Eye (tissue), 1 donor: ENCODE measurements around the gene NKD1.
"Not testable (repeated sequence)": the region's sequence is repeated elsewhere in the genome, so short reads cannot be mapped to it uniquely, and the experiment has no call there.

Source experiments
- DNase-seq: peaks from one replicate; pipeline ENCODE4 v3.0.0-alpha.2; 2015

Gene NKD1, protein sequence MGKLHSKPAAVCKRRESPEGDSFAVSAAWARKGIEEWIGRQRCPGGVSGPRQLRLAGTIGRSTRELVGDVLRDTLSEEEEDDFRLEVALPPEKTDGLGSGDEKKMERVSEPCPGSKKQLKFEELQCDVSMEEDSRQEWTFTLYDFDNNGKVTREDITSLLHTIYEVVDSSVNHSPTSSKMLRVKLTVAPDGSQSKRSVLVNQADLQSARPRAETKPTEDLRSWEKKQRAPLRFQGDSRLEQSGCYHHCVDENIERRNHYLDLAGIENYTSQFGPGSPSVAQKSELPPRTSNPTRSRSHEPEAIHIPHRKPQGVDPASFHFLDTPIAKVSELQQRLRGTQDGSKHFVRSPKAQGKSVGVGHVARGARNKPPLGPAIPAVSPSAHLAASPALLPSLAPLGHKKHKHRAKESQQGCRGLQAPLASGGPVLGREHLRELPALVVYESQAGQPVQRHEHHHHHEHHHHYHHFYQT

DNA sequence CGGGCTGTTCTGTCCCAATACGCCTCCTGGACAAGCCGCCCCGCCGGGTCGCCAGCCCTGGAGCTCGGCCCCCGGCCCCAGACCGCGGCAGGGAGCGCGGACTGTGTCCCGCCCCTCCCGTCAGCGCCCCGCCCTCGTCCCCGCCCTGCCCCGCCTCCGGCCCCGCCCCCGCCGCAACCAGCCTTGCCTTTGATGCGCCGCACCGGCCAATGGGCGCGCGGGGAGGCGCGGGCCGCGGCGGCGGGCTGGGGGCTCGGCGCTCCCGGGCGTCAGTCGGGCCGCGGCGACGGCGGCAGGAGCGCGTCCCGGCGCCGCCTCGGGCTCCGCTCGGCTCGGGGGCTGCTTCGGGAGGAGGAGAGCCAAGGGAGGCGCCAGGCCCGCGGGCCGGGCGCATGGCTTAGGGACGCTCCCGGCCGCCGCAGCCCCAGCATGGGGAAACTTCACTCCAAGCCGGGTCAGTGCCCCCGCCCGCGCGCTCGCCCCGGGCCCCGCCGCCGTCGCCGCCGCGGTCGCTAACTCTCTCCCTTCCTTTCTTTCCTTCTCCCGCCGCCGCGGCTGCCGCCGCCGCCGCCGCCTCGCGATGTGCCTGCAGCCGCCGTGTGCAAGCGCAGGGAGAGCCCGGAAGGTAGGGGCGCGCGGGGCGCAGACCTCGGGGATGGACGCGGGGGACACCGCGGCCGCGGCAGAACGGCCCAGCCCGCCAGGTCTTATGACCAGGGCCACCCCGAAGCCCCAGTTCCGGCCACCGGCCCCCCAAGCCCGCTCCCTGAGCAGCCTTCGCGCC is at the start of gene NKD1:
Gene NKD1, plus strand, starts transcription at position 272 of the 784 bp plus-strand sequence. Its CDS starts 158 bp downstream, at position 430.
- DNase-seq = peak; percentile 89

- no peak for DNase-seq
Measured at GRCh38 chr16:50498431-50499155, 49.6 kb upstream of the NKD1 start.

GRCh38 chr16:50499254-50499653 is 48.9 kb upstream of the NKD1 start:
- DNase-seq = no peak

- DNase-seq = no peak
Measured at GRCh38 chr16:50500171-50500874, 47.9 kb upstream of the NKD1 start.

DNA sequence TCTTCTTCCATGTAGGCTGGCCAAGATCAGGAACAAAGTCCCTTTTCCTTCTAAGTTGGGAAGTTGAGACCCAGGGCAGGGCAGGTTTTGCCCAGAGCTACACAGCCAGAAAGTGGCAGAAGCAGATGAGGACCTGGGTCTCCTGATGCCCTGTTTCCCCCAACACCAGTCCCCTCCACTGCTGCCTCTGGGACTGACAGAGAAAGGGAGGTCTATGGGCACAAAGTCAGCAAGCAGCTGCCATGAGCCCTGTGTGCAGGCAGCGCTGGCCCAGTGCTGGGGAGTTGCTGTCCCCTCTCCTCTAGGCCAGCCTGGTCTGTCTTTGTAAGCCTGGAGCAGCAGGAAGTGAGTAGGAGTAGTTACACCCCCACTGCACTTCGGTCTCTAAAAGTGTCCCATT is 46.9 kb upstream of the NKD1 start:
- no peak for DNase-seq

GRCh38 chr16:50501986-50502615 is 46.1 kb upstream of the NKD1 start:
- DNase-seq = no peak

- no peak for DNase-seq
Measured at GRCh38 chr16:50502616-50503011, 45.6 kb upstream of the NKD1 start.

- DNase-seq = not testable (repeated sequence)
Measured at GRCh38 chr16:50503868-50504531, 44.2 kb upstream of the NKD1 start.

GRCh38 chr16:50505115-50505514 is 43.1 kb upstream of the NKD1 start:
- DNase-seq = no peak

GRCh38 chr16:50505714-50506542 is 42.3 kb upstream of the NKD1 start:
- DNase-seq = peak; percentile 82

DNA sequence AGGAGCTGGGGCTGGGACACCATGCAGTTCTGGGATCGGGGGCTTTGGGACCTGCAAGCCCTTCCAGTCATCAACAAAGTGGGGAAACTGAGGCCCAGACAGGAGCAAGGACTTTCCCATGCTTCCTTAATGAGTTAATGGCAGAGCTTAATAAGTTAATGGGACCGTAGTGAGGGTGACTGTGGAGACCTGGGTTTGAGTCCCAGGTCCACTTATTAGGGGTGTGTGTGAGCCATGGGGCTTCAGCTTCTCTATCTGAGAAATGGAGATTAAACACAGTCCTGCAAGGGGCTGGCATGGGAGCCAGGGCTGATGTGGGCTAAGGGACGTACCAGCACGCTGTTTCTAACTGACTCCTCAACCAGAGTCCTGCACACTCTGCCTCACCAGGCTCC is 41.7 kb upstream of the NKD1 start:
- no peak for DNase-seq

DNA sequence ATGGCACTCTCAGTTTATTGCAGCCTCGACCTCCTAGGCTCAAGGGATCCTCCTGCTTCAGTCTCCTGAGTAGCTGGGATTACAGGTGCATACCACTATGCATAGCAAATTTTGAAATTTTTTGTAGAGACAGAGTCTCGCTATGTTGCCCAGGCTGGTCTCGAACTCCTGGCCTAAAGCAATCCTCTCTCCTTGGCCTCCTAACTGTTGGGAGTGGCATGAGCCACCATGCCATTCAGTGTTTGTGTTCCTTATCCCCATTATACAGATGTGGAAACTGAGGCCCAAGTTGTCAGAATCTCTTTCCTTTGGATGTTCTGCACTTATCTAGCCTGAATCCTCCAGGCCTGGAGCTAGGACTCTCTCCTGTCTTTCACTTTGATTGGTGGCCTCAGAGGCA is 40.8 kb upstream of the NKD1 start:
- DNase-seq = no peak

GRCh38 chr16:50509521-50510341 is 38.5 kb upstream of the NKD1 start:
- peak; percentile 44 for DNase-seq

DNA sequence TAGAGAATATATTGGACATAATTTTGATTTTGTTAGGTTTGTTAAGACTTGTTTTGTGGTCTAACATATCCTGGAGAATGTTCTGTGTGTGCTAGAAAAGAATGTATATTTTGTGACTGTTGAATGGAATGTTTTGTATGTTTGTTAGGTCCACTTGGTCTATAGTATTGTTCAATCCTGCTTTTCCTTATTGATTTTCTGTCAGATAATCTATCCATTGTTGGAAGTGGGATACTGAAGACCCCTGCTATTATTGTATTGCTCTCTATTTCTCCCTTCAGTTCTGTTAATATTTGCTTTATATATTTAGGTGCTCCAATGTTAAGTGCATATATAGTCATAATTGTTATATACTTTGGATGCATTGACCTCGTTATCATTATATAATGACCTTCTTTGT is 33.0 kb upstream of the NKD1 start:
- no peak for DNase-seq

DNA sequence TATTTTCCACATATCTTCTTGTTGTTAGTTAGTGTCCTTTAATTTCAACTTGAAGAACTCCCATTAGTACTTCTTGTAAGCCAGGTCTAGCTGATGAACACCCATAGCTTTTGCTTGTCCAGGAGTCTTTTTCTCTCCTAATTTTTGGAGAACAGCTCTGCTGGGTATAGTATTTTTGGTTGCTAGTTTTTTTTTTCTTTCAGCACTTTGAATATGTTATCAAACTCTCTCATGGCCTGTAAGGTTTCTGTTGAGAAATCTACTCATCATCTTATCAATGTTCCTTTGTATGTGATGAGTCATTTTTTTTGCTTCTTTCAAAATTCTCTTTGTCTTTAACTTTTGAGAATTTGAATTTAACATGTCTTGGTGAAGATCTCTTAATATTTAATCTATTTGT is 31.8 kb upstream of the NKD1 start:
- no peak for DNase-seq

DNA sequence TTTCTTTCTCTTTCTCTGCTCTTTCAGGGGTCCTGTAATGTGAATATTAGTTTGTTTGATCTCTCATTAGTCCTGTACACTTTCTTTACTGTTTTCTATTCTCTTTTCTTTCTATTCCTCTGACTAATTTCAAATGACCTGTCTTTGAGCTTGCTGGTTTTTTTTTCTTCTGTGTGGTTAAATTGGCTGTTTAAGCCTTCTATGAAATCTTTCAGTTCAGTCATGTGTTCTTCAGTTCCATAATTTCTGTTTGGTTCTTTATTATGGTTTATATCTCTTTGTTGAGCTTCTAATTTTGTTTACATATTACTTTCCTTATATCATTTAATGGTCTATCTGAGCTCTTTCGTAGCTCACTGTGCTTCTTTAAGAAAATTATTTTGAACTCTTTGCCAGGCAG is 31.3 kb upstream of the NKD1 start:
- DNase-seq = no peak

- no peak for DNase-seq
Measured at GRCh38 chr16:50517450-50518252, 30.5 kb upstream of the NKD1 start.

GRCh38 chr16:50519001-50519400 is 29.2 kb upstream of the NKD1 start:
- no peak for DNase-seq

DNA sequence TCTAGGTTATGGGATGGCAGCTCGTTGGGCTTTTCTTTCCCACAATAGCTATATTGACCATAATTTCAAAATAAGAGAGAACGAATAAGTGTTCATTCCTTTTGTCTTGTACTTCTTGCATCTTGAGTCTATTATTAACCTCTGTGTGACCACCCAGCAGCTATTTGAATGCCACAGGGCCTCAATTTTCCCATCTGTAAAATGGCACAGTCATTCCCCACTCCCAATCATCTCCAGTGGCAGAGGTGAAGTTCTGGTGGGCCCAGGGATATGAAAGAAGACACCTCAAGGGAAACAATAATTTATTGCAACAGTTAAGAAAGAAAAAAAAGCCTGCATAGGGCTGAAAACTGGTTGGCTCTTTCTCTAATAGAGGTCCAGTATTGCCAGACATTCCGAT is 28.6 kb upstream of the NKD1 start:
- no peak for DNase-seq
